OCI-LY1 (cell line): ENCODE results near the gene ANKDD1A.

Experiments
- EZH2 ChIP-seq: fragments of 200-600 bp; sonication (generic), shearing (Covaris generic); IDR thresholded peaks from 2 replicates; pipeline ENCODE4 v1.8.0; 2017; ENCODE audit warnings: borderline replicate concordance, mixed run types, mild to moderate bottlenecking, antibody characterized with exemption, low read length, moderate library complexity, mixed read lengths
- TF ChIP-seq, protein P1 (sequence below): fragments of 200-600 bp; sonication (generic), shearing (Covaris generic); IDR thresholded peaks from 2 replicates; pipeline ENCODE4 v1.5.1; 2017; ENCODE audit warnings: mild to moderate bottlenecking, antibody characterized with exemption, low read length, moderate library complexity, mixed read lengths

DNA sequence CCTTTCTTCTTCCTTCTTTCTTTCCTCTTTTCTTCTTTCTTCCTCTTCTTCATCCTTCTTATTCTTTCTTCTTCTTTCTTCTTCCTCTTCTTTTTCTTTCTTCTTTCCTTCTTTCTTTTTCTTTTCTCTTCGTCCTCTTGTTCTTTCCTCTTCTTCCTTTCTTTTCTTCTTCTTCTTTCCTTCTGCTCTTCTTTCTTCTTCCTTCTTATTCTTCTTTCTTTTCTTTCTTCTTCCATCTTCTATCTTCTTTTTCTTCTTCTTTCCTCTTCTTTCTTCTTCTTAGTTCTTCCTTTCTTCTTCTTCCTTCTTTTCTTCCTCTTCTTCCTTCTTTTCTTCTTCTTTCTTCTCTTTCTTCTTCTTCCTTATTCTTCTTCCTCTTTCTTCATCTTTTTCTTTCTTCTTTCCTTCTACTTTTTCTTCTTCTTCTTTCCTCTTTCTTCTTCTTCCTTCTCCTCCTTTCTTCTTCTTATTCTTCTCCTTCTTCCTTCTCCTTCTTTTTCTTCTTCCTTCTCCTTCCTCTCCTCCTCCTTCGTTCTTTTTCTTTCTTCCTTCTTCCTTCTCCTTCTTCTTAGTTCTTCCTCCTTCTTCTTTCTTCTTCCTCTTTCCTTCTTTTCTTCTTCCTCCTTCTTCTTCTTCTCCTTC is 40.2 kb downstream of the ANKDD1A start:
- TF ChIP-seq, protein P1, sequence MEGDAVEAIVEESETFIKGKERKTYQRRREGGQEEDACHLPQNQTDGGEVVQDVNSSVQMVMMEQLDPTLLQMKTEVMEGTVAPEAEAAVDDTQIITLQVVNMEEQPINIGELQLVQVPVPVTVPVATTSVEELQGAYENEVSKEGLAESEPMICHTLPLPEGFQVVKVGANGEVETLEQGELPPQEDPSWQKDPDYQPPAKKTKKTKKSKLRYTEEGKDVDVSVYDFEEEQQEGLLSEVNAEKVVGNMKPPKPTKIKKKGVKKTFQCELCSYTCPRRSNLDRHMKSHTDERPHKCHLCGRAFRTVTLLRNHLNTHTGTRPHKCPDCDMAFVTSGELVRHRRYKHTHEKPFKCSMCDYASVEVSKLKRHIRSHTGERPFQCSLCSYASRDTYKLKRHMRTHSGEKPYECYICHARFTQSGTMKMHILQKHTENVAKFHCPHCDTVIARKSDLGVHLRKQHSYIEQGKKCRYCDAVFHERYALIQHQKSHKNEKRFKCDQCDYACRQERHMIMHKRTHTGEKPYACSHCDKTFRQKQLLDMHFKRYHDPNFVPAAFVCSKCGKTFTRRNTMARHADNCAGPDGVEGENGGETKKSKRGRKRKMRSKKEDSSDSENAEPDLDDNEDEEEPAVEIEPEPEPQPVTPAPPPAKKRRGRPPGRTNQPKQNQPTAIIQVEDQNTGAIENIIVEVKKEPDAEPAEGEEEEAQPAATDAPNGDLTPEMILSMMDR, result no peak
- no peak for TF ChIP-seq EZH2
